B cell (primary cell): ENCODE results near the gene ABR. TPM values are rescaled to one million over a fixed set of nuclear protein-coding genes. Genes with fewer than 3 reads are reported as not detected.

Source experiments
- ATAC-seq: fragments of 200-7000 bp; cut with Tn5 transposase; one replicate; pipeline ENCODE4 v1.10.0; 2021; ENCODE audit warnings: low read depth, mild to moderate bottlenecking, moderate number of reproducible peaks, moderate library complexity
- CTCF ChIA-PET: fragments of 350-600 bp; sonication (Branson Sonifier 250); formaldehyde crosslinking; loops from one replicate; lab custom pipeline; 2021; ENCODE audit warnings: antibody characterized with exemption, inconsistent platforms; lab: Charles Lee
- POLR2A ChIA-PET: fragments of 350-600 bp; sonication (Branson Sonifier 250); formaldehyde crosslinking; loops from one replicate; lab custom pipeline; 2021; ENCODE audit warnings: antibody characterized with exemption; lab: Charles Lee
- DNase-seq: peaks from one replicate; pipeline ENCODE4 v3.0.0; 2013
- H2AFZ ChIP-seq: 2 replicates; pipeline ENCODE4 v1.6.1; 2012; ENCODE audit warnings: mild to moderate bottlenecking, low read depth, low read length; ENCODE audit not compliant: insufficient read depth, poor library complexity, severe bottlenecking
- H3K27ac ChIP-seq, 2 donors: 1 replicate in 1 of 2; 2 replicates in 1 of 2; pipeline ENCODE4 v1.5.1; 2012 to 2013; ENCODE audit warnings: low read length in 2 of 2, mild to moderate bottlenecking in 2 of 2, moderate library complexity in 1 of 2
- H3K27me3 ChIP-seq, 4 experiments: fragments of 200-600 bp in 1 of 4; sonication (generic) in 1 of 4; replicated peaks in 1 of 4; 1 replicate in 2 of 4; 2 replicates in 2 of 4; pipeline versions ENCODE4 v1.6.1 to v1.7.0; 2013 to 2016; ENCODE audit warnings: low read length in 3 of 4, mild to moderate bottlenecking in 2 of 4, mixed read lengths in 1 of 4, moderate library complexity in 1 of 4; ENCODE audit not compliant: insufficient read depth in 4 of 4, control insufficient read depth in 3 of 4; ENCODE audit errors: control extremely low read depth in 1 of 4
- H3K36me3 ChIP-seq, 2 experiments: replicated peaks in 1 of 2; 1 replicate in 1 of 2; 2 replicates in 1 of 2; pipeline versions ENCODE4 v1.6.1 to v1.7.1; 2013; ENCODE audit warnings: low read length in 1 of 2; ENCODE audit not compliant: insufficient read depth in 2 of 2, control insufficient read depth in 1 of 2; ENCODE audit errors: control extremely low read depth in 1 of 2, extremely low read depth in 1 of 2
- H3K4me1 ChIP-seq, 2 donors: fragments of 200-600 bp in 1 of 2; sonication (generic) in 1 of 2; 1 replicate in 1 of 2; 2 replicates in 1 of 2; pipeline versions ENCODE4 v1.5.1 to v1.6.1; 2013 to 2017; ENCODE audit warnings: low read length in 2 of 2; ENCODE audit not compliant: control insufficient read depth in 2 of 2, insufficient read depth in 2 of 2
- H3K4me2 ChIP-seq: replicated peaks from 2 replicates; pipeline ENCODE3; 2012; ENCODE audit warnings: mild to moderate bottlenecking, low read depth, low read length; ENCODE audit not compliant: poor library complexity, severe bottlenecking
- H3K4me3 ChIP-seq, 5 experiments: fragments of 200-600 bp in 1 of 5; sonication (generic) in 1 of 5; 1 replicate in 3 of 5; 2 replicates in 2 of 5; pipeline versions ENCODE4 v1.5.1 to v1.7.0; 2011 to 2016; ENCODE audit warnings: low read length in 4 of 5, mild to moderate bottlenecking in 4 of 5, low read depth in 2 of 5, control low read depth in 1 of 5, moderate library complexity in 1 of 5; ENCODE audit not compliant: insufficient read depth in 1 of 5; ENCODE audit errors: control extremely low read depth in 1 of 5, extremely low read depth in 1 of 5
- H3K79me2 ChIP-seq: fragments of 200-600 bp; sonication (generic); one replicate; pipeline ENCODE4 v1.6.0; 2016; ENCODE audit warnings: low read length; ENCODE audit not compliant: control insufficient read depth, insufficient read depth
- H3K9ac ChIP-seq: fragments of 200-600 bp; sonication (generic); 2 replicates; pipeline ENCODE4 v1.6.1; 2017; ENCODE audit warnings: mild to moderate bottlenecking, low read length, moderate library complexity
- H3K9me3 ChIP-seq, 3 donors: one replicate each; pipeline versions ENCODE4 v1.6.1 to v1.7.1; 2013; ENCODE audit warnings: low read length in 2 of 3; ENCODE audit not compliant: control insufficient read depth in 2 of 3, insufficient read depth in 1 of 3; ENCODE audit errors: control extremely low read depth in 1 of 3
- H4K20me1 ChIP-seq: 2 replicates; pipeline ENCODE4 v1.6.0; 2012; ENCODE audit warnings: mild to moderate bottlenecking, low read length; ENCODE audit not compliant: insufficient read depth, control insufficient read depth, poor library complexity, severe bottlenecking
- H3K27ac Mint-ChIP-seq: one replicate; pipeline ENCODE4 v1.8.0; 2021; ENCODE audit warnings: mixed read lengths
- H3K27me3 Mint-ChIP-seq: one replicate; pipeline ENCODE4 v1.8.0; 2021; ENCODE audit warnings: mixed read lengths
- H3K4me1 Mint-ChIP-seq: one replicate; pipeline ENCODE4 v1.8.0; 2021; ENCODE audit warnings: mixed read lengths
- H3K4me3 Mint-ChIP-seq: one replicate; pipeline ENCODE4 v1.8.0; 2021; ENCODE audit warnings: mixed read lengths
- H3K9me3 Mint-ChIP-seq: one replicate; pipeline ENCODE4 v1.8.0; 2022; ENCODE audit warnings: mixed read lengths; ENCODE audit not compliant: insufficient read depth
- EZH2 ChIP-seq: IDR thresholded peaks from 2 replicates; pipeline ENCODE4 v1.6.1; 2012; ENCODE audit warnings: borderline replicate concordance, low read depth, mild to moderate bottlenecking, moderate library complexity, low read length; ENCODE audit not compliant: insufficient read depth, poor library complexity, severe bottlenecking
- WGBS: methylation state at CpG from one replicate; pipeline ENCODE4 v1.1.5; 2013; ENCODE audit warnings: missing lambda C conversion rate; ENCODE audit not compliant: insufficient coverage; 5-methylcytosine and 5-hydroxymethylcytosine counted together
- intact Hi-C: fragments of 100-400 bp; cut with micrococcal nuclease; formaldehyde crosslinking; loops from one replicate; pipeline ENCODE4 v1.10.0; 2022
- polyA plus RNA-seq: library from polyadenylated mRNA; depleted of rRNA; stranded (reverse); fragments of >200 nt; gene quantifications from 2 replicates; pipeline ENCODE4 v1.2.3, GENCODE V29; 2012
- total RNA-seq, 2 donors: library from RNA; stranded (reverse); fragments of 120-200 nt in 1 of 2; gene quantifications; 1 replicate in 1 of 2; 2 replicates in 1 of 2; pipeline versions ENCODE4 v1.2.3 to v1.2.4, GENCODE V29; 2013 to 2022
- TF ChIP-seq, protein P1 (sequence below): fragments of 200-600 bp; IDR thresholded peaks from one replicate; pipeline ENCODE4 v1.8.0; 2022; ENCODE audit warnings: antibody characterized with exemption, mild to moderate bottlenecking

Gene ABR
- total and polyA plus RNA-seq, 2 donors (not counting 1 experiment from before 2014, with no cell fraction given) = 79.8 to 262 TPM

- ChIA-PET POLR2A (no interaction called here), CTCF (no interaction called here)
- WGBS = 100% methylated on average over 2 of the region's 7 CpGs
- no peak overlapping the region for H3K4me3 ChIP-seq
- H3K27ac Mint-ChIP-seq = no peak overlapping the region
- H3K4me1 Mint-ChIP-seq = peaks cover 43% of the 10 kb centered on the region
- H3K27me3 Mint-ChIP-seq = no peaks in the 10 kb centered on the region
- intact Hi-C loops = no loop called here
- H3K9me3 ChIP-seq = peaks cover 0 to 5% (median 0%) of the 10 kb centered on the region in 3 donors
- H3K4me3 Mint-ChIP-seq = no peak overlapping the region
- no peak for TF ChIP-seq EZH2
- TF ChIP-seq, protein P1, sequence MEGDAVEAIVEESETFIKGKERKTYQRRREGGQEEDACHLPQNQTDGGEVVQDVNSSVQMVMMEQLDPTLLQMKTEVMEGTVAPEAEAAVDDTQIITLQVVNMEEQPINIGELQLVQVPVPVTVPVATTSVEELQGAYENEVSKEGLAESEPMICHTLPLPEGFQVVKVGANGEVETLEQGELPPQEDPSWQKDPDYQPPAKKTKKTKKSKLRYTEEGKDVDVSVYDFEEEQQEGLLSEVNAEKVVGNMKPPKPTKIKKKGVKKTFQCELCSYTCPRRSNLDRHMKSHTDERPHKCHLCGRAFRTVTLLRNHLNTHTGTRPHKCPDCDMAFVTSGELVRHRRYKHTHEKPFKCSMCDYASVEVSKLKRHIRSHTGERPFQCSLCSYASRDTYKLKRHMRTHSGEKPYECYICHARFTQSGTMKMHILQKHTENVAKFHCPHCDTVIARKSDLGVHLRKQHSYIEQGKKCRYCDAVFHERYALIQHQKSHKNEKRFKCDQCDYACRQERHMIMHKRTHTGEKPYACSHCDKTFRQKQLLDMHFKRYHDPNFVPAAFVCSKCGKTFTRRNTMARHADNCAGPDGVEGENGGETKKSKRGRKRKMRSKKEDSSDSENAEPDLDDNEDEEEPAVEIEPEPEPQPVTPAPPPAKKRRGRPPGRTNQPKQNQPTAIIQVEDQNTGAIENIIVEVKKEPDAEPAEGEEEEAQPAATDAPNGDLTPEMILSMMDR = no peak
- ATAC-seq = no peak
- H3K36me3 ChIP-seq = peaks cover 2 to 24% of the 10 kb centered on the region in 2 experiments
- H3K4me1 ChIP-seq = peaks cover 23 to 30% of the 10 kb centered on the region in 2 donors
- peaks cover 84% of the 10 kb centered on the region for H3K79me2 ChIP-seq
- H3K4me2 ChIP-seq = no peak overlapping the region
- no peak overlapping the region for H3K27ac ChIP-seq
- H4K20me1 ChIP-seq = peaks cover 89% of the 10 kb centered on the region
- H2AFZ ChIP-seq = no peak overlapping the region
- no peak for DNase-seq
- no peak overlapping the region for H3K9ac ChIP-seq
- no peaks in the 10 kb centered on the region for H3K27me3 ChIP-seq
- no peaks in the 10 kb centered on the region for H3K9me3 Mint-ChIP-seq
Measured at GRCh38 chr17:1224330-1224729, 44.5 kb upstream of the ABR start.

- Histone ChIP-seq H3K4me1 (peaks cover 30 to 36% of the 10 kb centered on the region in 2 donors), H3K79me2 (peaks cover 90% of the 10 kb centered on the region), H3K9ac (no peak overlapping the region), H3K4me3 (no peak overlapping the region), H4K20me1 (peaks cover 96% of the 10 kb centered on the region), H3K27me3 (no peaks in the 10 kb centered on the region), H3K9me3 (peaks cover 0 to 5% (median 0%) of the 10 kb centered on the region in 3 donors), H3K4me2 (no peak overlapping the region), H3K27ac (no peak overlapping the region), H3K36me3 (peaks cover 2 to 24% of the 10 kb centered on the region in 2 experiments), H2AFZ (no peak overlapping the region)
- ATAC-seq = no peak
- Mint-ChIP-seq H3K4me3 (no peak overlapping the region), H3K27me3 (no peaks in the 10 kb centered on the region), H3K27ac (no peak overlapping the region), H3K4me1 (peaks cover 49% of the 10 kb centered on the region), H3K9me3 (no peaks in the 10 kb centered on the region)
- intact Hi-C loops = no loop called here
- no peak for DNase-seq
- TF ChIP-seq, protein P1 = no peak
- TF ChIP-seq EZH2 = no peak
- 96% methylated on average over 14 of the region's 14 CpGs for WGBS
- ChIA-PET CTCF (no interaction called here), POLR2A (no interaction called here)
Measured at GRCh38 chr17:1223662-1224061, 43.9 kb upstream of the ABR start.
